NCI-H2107 treated with DMSO at 0.1 percent for 48 hours (cell line): Measurements from ENCODE around the gene MYRFL.
"Not testable (repeated sequence)": the region's sequence is repeated elsewhere in the genome, so short reads cannot be mapped to it uniquely, and the experiment has no call there.

Source experiments
- DNase-seq: peaks from one replicate; lab custom pipeline; 2025; ENCODE audit not compliant: unreplicated experiment; lab: John Stamatoyannopoulos, UW

Gene MYRFL

GRCh38 chr12:69824966-69825560 lies at the start of gene MYRFL:
Gene MYRFL, plus strand, starts transcription at chr12:69825227. Its CDS starts 291 bp downstream, at chr12:69825518.
- DNase-seq: no peak

- no peak for DNase-seq
These were observed 45.1 kb upstream of the MYRFL start for GRCh38 chr12:69779928-69780327.

GRCh38 chr12:69783365-69783764 lies 41.7 kb upstream of the MYRFL start:
- DNase-seq: no peak

GRCh38 chr12:69789351-69789750 lies 35.7 kb upstream of the MYRFL start:
- no peak for DNase-seq

GRCh38 chr12:69792533-69792932 lies 32.5 kb upstream of the MYRFL start:
- DNase-seq: no peak

- DNase-seq: not testable (repeated sequence)
These were observed 17.7 kb upstream of the MYRFL start for GRCh38 chr12:69807101-69807897.

- DNase-seq: no peak
These were observed 14.0 kb upstream of the MYRFL start for GRCh38 chr12:69810870-69811498.

GRCh38 chr12:69816082-69816481 lies 8.9 kb upstream of the MYRFL start:
- DNase-seq: no peak

- DNase-seq: no peak
These were observed 4.0 kb upstream of the MYRFL start for GRCh38 chr12:69821032-69821455.

- DNase-seq: no peak
These were observed 3.4 kb upstream of the MYRFL start for GRCh38 chr12:69821456-69822159.

- DNase-seq: no peak
These were observed 2.7 kb upstream of the MYRFL start for GRCh38 chr12:69822201-69822860.

- no peak for DNase-seq
These were observed 999 bp upstream of the MYRFL start for GRCh38 chr12:69824028-69824427.

GRCh38 chr12:69828897-69829296 lies 3.9 kb downstream of the MYRFL start:
- no peak for DNase-seq

- no peak for DNase-seq
These were observed 8.7 kb downstream of the MYRFL start for GRCh38 chr12:69833696-69834095.

- no peak for DNase-seq
These were observed 9.1 kb downstream of the MYRFL start for GRCh38 chr12:69834147-69834546.

- no peak for DNase-seq
These were observed 9.5 kb downstream of the MYRFL start for GRCh38 chr12:69834576-69834975.

- DNase-seq: no peak
These were observed 10.1 kb downstream of the MYRFL start for GRCh38 chr12:69835081-69835480.

- DNase-seq: no peak
These were observed 11.0 kb downstream of the MYRFL start for GRCh38 chr12:69836015-69836414.

GRCh38 chr12:69837191-69837590 lies 12.2 kb downstream of the MYRFL start:
- no peak for DNase-seq

- no peak for DNase-seq
These were observed 12.8 kb downstream of the MYRFL start for GRCh38 chr12:69837657-69838415.
